Transverse colon (tissue), 4 donors: ENCODE results near the gene FOXP2. TPM values are rescaled to one million over a fixed set of nuclear protein-coding genes. Genes with fewer than 3 reads are reported as not detected.
"Not testable (repeated sequence)": the region's sequence is repeated elsewhere in the genome, so short reads cannot be mapped to it uniquely, and the experiment has no call there.

Experiments used
- DNase-seq: peaks from one replicate; pipeline ENCODE4 v3.0.0-alpha.2; 2019
- H3K27ac ChIP-seq, 4 donors: fragments of 200-600 bp; sonication (generic); 2 replicates each; pipeline ENCODE4 v1.5.1; 2016 to 2018; ENCODE audit warnings: inconsistent platforms in 4 of 4
- H3K27me3 ChIP-seq: fragments of 200-600 bp; sonication (generic); 2 replicates; pipeline ENCODE4 v1.5.1; 2017; ENCODE audit warnings: inconsistent platforms
- H3K36me3 ChIP-seq, 4 donors: fragments of 200-600 bp; sonication (generic); 2 replicates each; pipeline ENCODE4 v1.5.1; 2017 to 2019; ENCODE audit warnings: inconsistent platforms in 4 of 4
- H3K4me1 ChIP-seq, 4 donors: fragments of 200-600 bp; sonication (generic); 2 replicates each; pipeline ENCODE4 v1.5.1; 2017 to 2020; ENCODE audit warnings: inconsistent platforms in 4 of 4
- H3K4me3 ChIP-seq, 4 donors: fragments of 200-600 bp; sonication (generic); 1 replicate in 1 of 4; 2 replicates in 3 of 4; pipeline versions ENCODE4 v1.5.1 to v1.6.1; 2017 to 2019; ENCODE audit warnings: inconsistent platforms in 4 of 4
- H3K9me3 ChIP-seq, 2 donors: fragments of 200-600 bp; sonication (generic); 2 replicates each; pipeline ENCODE4 v1.5.1; 2017 to 2019; ENCODE audit warnings: inconsistent platforms in 2 of 2
- EP300 ChIP-seq: sonication (generic); formaldehyde crosslinking; IDR thresholded peaks from one replicate; pipeline ENCODE4 v1.6.1; 2017; ENCODE audit warnings: antibody characterized with exemption, low read depth
- POLR2A ChIP-seq: fragments of 450-650 bp; IDR thresholded peaks from one replicate; pipeline ENCODE4 v1.6.1; 2016; ENCODE audit warnings: antibody characterized with exemption, mild to moderate bottlenecking, moderate library complexity
- POLR2AphosphoS5 ChIP-seq, 3 donors: sonication (generic); formaldehyde crosslinking; IDR thresholded peaks; one replicate each; pipeline ENCODE4 v1.6.1; 2016; ENCODE audit warnings: antibody characterized with exemption in 3 of 3
- WGBS, 2 donors: methylation state at CpG; one replicate each; pipeline ENCODE4 v1.1.5; 2018; ENCODE audit warnings: low coverage in 1 of 2; 5-methylcytosine and 5-hydroxymethylcytosine counted together
- in situ Hi-C, 4 donors: fragments of 200-750 bp; cut with MboI; loops; one replicate each; pipeline versions ENCODE4 v1.15.0 to v1.15.1; 2017; ENCODE audit warnings: low sequenced_read_pairs in 3 of 4, low pct_ligation_motif_present in 1 of 4, low pct_unique_long_range_greater_than_20kb in 1 of 4
- intact Hi-C: fragments of 100-400 bp; cut with DNase I; formaldehyde crosslinking; loops from one replicate; pipeline ENCODE4 v1.15.1; 2023; ENCODE audit warnings: low total_unique reads
- total RNA-seq, 4 donors: library from RNA; depleted of rRNA; stranded (reverse); fragments of >200 nt; gene quantifications; one replicate each; pipeline ENCODE4 v1.1.0, GENCODE V29; 2016
- TF ChIP-seq, protein P1 (sequence below), 5 experiments: fragments of 200-600 bp in 3 of 5; fragments of 450-650 bp in 2 of 5; sonication (generic) in 3 of 5; IDR thresholded peaks; 1 replicate in 2 of 5; 2 replicates in 3 of 5; pipeline ENCODE4 v1.5.1; 2016 to 2017; ENCODE audit warnings: antibody characterized with exemption in 5 of 5, inconsistent platforms in 3 of 5, mild to moderate bottlenecking in 2 of 5, moderate library complexity in 1 of 5

Gene FOXP2
- total RNA-seq, 4 donors from 2014 or later, result 20.5 to 102 (median 34.0) TPM

DNA sequence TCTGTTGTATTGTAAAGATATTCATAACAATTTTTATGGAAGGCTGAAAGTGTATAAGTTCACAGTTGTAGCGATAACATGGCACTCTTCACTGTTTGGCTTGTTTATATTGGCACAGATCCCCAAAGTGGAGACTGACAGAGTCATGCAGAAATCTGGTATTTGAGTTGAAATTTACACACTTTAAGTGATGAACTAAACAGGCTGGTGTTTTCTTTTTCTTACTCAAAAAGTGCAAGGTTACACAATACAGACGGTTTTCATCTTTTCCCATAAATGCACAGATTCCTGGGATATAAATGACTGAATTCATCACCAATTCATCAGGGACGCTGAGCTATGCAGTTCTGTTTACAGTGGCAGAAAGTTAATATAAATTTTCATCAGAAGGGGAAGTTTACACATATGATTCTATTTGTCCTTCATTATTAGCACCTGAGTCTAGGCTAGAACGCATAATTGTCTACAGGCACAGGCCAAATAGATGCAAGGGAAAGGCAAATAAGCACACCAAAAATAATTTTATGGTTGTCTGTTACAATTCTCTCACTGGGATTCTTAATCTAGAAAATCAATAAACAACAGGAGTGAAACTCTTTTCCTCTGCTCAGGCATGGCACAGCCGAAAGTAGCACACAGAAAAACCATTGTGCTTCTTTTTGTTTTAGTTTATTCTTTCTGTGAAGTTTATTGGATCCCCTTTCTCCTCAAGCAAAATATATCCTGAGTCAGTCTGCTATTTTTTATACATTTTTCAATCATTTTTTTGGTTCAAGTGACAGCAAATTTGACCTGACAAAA lies 88.0 kb downstream of the FOXP2 start:
- H3K4me3 ChIP-seq, result no peak overlapping the region
- intact Hi-C loops, result no loop called here
- H3K36me3 ChIP-seq, result no peaks in the 10 kb centered on the region
- H3K27ac ChIP-seq, result peak overlapping the region in 2 of 4 donors; percentile 8 to 46
- H3K4me1 ChIP-seq, result peaks cover 0 to 21% (median 15%) of the 10 kb centered on the region in 4 donors
- no peaks in the 10 kb centered on the region for H3K27me3 ChIP-seq
- TF ChIP-seq EP300 (no peak), POLR2A (no peak), POLR2AphosphoS5 (IDR thresholded peaks at IDR 0.05) (no peak)
- TF ChIP-seq, protein P1, sequence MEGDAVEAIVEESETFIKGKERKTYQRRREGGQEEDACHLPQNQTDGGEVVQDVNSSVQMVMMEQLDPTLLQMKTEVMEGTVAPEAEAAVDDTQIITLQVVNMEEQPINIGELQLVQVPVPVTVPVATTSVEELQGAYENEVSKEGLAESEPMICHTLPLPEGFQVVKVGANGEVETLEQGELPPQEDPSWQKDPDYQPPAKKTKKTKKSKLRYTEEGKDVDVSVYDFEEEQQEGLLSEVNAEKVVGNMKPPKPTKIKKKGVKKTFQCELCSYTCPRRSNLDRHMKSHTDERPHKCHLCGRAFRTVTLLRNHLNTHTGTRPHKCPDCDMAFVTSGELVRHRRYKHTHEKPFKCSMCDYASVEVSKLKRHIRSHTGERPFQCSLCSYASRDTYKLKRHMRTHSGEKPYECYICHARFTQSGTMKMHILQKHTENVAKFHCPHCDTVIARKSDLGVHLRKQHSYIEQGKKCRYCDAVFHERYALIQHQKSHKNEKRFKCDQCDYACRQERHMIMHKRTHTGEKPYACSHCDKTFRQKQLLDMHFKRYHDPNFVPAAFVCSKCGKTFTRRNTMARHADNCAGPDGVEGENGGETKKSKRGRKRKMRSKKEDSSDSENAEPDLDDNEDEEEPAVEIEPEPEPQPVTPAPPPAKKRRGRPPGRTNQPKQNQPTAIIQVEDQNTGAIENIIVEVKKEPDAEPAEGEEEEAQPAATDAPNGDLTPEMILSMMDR (IDR thresholded peaks at IDR 0.05), result no peak
- 14 to 28% methylated on average over 4 to 5 of the region's 5 CpGs for WGBS, 2 donors
- no peak for DNase-seq
- in situ Hi-C loops, result no loop called here
- H3K9me3 ChIP-seq, result no peaks in the 10 kb centered on the region

DNA sequence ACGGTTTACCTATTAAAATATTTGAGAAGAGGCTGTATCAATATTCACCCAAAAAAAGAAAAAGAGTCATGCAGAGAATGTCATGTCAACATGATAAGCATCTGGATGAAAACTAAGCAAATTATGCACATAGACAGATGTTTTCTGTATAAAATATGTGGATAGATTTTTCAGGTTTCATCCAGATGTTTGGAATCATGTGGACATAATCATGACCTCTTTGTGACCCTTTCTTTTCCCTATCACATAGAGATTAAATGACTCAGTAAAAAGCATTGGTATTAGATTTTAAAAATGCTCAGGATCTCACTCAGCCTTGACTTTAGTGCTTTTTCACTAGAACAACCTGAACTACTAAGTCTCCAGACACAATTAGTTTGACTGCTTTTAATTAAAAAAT lies 90.0 kb downstream of the FOXP2 start:
- H3K36me3 ChIP-seq, result no peaks in the 10 kb centered on the region
- no peak overlapping the region for H3K4me3 ChIP-seq
- TF ChIP-seq, protein P1 (IDR thresholded peaks at IDR 0.05), result no peak
- TF ChIP-seq EP300 (no peak), POLR2A (no peak), POLR2AphosphoS5 (IDR thresholded peaks at IDR 0.05) (no peak)
- WGBS, 2 donors, result 67 to 91% methylated on average over 1 of the region's 1 CpG
- no peak for DNase-seq
- in situ Hi-C loops (no loop called here), intact Hi-C loops (no loop called here)
- H3K9me3 ChIP-seq, result no peaks in the 10 kb centered on the region
- H3K4me1 ChIP-seq, result peaks cover 0 to 23% (median 15%) of the 10 kb centered on the region in 4 donors
- no peak overlapping the region for H3K27ac ChIP-seq
- H3K27me3 ChIP-seq, result no peaks in the 10 kb centered on the region

DNA sequence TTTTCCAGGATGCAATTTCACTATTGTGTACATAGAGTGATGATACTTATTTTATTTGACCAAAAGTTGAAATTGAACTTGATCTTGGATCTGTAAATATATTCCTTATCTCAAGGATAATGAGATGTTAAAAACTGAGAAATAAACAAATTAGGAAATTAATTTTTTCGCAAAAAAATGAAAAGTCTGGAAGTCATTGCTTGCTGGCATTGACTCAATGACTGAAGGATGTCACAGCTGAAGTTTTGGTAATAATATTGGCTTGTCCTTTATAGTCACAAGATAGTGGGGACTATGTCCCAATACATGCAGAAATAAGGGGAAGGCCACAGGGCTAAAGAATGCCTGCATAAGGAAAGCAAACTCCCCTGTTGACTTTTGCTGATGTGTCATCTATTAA lies 92.8 kb downstream of the FOXP2 start:
- Histone ChIP-seq H3K36me3 (no peaks in the 10 kb centered on the region), H3K27me3 (no peaks in the 10 kb centered on the region), H3K4me1 (peaks cover 0 to 14% (median 7%) of the 10 kb centered on the region in 4 donors), H3K4me3 (no peak overlapping the region), H3K9me3 (no peaks in the 10 kb centered on the region), H3K27ac (peak overlapping the region in 1 of 4 donors; percentile 24)
- intact Hi-C loops (no loop called here), in situ Hi-C loops (no loop called here)
- WGBS, 2 donors, result 83 to 91% methylated on average over 1 of the region's 1 CpG
- no peak for DNase-seq
- TF ChIP-seq, protein P1 (IDR thresholded peaks at IDR 0.05), result no peak
- no peak for TF ChIP-seq POLR2AphosphoS5 (IDR thresholded peaks at IDR 0.05)
- no peak for TF ChIP-seq EP300
- TF ChIP-seq POLR2A, result no peak

DNA sequence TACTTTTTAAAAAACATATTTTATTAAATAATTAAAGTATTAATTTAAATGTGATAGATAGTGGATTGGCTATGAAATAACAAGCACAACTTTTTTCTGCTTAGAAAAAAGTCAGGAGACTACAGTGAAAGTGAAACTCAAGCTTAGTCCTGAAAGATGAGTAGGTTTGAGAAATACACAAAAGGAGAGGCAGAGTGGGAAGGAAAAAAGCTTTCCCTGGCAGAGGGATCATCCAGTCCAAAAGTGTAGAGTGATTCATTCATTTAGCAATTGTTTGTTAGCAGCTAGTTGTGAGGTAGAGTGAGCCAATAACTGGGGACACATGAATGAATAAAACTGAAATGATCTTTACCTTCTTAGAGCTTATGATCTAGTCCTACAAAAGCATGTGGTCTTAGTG lies 93.5 kb downstream of the FOXP2 start:
- no peak for DNase-seq
- intact Hi-C loops (no loop called here), in situ Hi-C loops (no loop called here)
- TF ChIP-seq, protein P1 (IDR thresholded peaks at IDR 0.05), result no peak
- TF ChIP-seq POLR2A (no peak), EP300 (no peak), POLR2AphosphoS5 (IDR thresholded peaks at IDR 0.05) (no peak)
- no peaks in the 10 kb centered on the region for H3K36me3 ChIP-seq
- no peak overlapping the region for H3K4me3 ChIP-seq
- peaks cover 0 to 8% (median under 1%) of the 10 kb centered on the region in 4 donors for H3K4me1 ChIP-seq
- no peaks in the 10 kb centered on the region for H3K9me3 ChIP-seq
- H3K27ac ChIP-seq, result peak overlapping the region in 2 of 4 donors; percentile 16 to 24
- no peaks in the 10 kb centered on the region for H3K27me3 ChIP-seq

DNA sequence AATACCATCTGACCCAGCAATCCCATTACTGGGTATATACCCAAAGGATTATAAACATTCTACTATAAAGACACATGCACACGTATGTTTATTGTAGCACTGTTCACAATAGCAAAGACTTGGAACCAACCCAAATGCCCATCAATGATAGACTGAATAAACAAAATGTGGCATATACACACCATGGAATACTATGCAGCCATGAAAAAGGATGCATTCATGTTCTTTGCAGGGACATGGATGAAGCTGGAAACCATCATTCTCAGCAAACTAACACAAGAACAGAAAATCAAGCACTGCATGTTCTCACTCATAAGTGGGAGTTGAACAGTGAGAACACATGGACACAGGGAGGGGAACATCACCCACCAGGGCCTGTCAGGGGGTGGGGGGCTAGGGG lies 96.2 kb downstream of the FOXP2 start:
- intact Hi-C loops, in situ Hi-C loops: not testable (repeated sequence)
- WGBS, 2 donors, result 94 to 100% methylated on average over 1 of the region's 1 CpG

More for the DNA sequence above, 96.2 kb downstream of the FOXP2 start:
- not testable (repeated sequence) for H3K27ac ChIP-seq, DNase-seq, H3K9me3 ChIP-seq, H3K4me3 ChIP-seq, H3K4me1 ChIP-seq, H3K27me3 ChIP-seq, H3K36me3 ChIP-seq
